ENCODE data around the gene INHBB.

Gene INHBB

DNA sequence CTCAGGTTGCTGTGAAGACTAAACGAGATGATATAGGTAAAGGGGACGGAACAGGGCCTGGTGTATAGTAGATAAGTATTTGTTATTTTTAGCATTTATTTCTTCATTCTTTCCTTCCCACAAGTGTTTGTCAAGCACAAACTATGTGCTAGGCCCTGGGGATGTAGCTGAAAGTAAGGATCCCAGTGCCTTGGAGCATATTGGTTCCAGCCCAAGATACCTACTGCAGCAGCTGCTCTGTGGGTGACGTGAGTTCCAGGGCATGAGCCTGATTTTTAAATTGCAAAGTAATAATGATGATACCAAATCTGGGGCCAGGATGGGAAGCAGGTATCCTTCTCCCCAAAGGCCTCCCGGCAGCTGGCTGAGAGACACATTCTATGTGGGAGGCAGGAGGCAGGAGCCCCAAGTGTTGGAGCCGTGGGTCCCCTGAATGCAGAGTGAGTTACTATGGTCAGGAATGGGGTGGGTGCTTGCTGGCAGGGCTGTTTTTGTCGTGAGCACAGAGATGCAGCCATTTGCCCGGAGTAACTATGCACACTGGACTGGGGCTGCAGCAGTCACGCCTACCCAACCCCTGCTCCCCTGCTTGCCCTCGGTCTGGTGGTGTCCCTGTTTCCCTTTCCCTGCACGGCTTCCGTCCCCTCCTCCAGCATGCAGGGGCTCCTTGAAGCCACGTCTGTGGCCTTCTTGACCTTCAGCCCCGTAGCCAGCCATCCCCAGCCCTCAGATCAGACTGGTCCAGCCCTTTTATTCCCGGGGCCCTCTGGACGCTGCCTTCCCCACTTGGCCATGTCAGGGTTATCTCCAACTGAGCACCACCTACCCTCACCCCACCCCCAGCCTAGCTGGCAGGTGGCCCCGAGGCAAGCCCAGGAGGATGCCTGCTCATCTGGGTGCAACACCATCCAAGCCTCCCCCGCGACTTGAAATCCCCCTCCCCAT is 52.4 kb downstream of the INHBB start:
- no peak overlapping the region for H3K27ac ChIP-seq (replicated peaks)
- no peaks in the 10 kb centered on the region for H3K27me3 ChIP-seq (ENCODE audit: insufficient read depth, poor library complexity, severe bottlenecking)
- TF ChIP-seq GABPA (IDR thresholded peaks at IDR 0.05; ENCODE audit: low read depth) (no peak), SPI1 (IDR thresholded peaks at IDR 0.05; ENCODE audit: borderline replicate concordance, low read depth) (no peak), POLR2AphosphoS5 (IDR thresholded peaks at IDR 0.05; ENCODE audit: low read depth) (no peak)
- TF ChIP-seq, protein P1, sequence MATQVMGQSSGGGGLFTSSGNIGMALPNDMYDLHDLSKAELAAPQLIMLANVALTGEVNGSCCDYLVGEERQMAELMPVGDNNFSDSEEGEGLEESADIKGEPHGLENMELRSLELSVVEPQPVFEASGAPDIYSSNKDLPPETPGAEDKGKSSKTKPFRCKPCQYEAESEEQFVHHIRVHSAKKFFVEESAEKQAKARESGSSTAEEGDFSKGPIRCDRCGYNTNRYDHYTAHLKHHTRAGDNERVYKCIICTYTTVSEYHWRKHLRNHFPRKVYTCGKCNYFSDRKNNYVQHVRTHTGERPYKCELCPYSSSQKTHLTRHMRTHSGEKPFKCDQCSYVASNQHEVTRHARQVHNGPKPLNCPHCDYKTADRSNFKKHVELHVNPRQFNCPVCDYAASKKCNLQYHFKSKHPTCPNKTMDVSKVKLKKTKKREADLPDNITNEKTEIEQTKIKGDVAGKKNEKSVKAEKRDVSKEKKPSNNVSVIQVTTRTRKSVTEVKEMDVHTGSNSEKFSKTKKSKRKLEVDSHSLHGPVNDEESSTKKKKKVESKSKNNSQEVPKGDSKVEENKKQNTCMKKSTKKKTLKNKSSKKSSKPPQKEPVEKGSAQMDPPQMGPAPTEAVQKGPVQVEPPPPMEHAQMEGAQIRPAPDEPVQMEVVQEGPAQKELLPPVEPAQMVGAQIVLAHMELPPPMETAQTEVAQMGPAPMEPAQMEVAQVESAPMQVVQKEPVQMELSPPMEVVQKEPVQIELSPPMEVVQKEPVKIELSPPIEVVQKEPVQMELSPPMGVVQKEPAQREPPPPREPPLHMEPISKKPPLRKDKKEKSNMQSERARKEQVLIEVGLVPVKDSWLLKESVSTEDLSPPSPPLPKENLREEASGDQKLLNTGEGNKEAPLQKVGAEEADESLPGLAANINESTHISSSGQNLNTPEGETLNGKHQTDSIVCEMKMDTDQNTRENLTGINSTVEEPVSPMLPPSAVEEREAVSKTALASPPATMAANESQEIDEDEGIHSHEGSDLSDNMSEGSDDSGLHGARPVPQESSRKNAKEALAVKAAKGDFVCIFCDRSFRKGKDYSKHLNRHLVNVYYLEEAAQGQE (IDR thresholded peaks at IDR 0.05; ENCODE audit: insufficient replicate concordance, low read depth): no peak
- TF ChIP-seq, protein P2, sequence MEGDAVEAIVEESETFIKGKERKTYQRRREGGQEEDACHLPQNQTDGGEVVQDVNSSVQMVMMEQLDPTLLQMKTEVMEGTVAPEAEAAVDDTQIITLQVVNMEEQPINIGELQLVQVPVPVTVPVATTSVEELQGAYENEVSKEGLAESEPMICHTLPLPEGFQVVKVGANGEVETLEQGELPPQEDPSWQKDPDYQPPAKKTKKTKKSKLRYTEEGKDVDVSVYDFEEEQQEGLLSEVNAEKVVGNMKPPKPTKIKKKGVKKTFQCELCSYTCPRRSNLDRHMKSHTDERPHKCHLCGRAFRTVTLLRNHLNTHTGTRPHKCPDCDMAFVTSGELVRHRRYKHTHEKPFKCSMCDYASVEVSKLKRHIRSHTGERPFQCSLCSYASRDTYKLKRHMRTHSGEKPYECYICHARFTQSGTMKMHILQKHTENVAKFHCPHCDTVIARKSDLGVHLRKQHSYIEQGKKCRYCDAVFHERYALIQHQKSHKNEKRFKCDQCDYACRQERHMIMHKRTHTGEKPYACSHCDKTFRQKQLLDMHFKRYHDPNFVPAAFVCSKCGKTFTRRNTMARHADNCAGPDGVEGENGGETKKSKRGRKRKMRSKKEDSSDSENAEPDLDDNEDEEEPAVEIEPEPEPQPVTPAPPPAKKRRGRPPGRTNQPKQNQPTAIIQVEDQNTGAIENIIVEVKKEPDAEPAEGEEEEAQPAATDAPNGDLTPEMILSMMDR (IDR thresholded peaks at IDR 0.05; ENCODE audit: insufficient read depth, low read length): no peak
- H3K4me3 ChIP-seq (replicated peaks; ENCODE audit: insufficient read depth, low read length): no peak overlapping the region
- DNase-seq (ENCODE audit: low read depth in 1 of 2, low spot score in 1 of 2): no peak

DNA sequence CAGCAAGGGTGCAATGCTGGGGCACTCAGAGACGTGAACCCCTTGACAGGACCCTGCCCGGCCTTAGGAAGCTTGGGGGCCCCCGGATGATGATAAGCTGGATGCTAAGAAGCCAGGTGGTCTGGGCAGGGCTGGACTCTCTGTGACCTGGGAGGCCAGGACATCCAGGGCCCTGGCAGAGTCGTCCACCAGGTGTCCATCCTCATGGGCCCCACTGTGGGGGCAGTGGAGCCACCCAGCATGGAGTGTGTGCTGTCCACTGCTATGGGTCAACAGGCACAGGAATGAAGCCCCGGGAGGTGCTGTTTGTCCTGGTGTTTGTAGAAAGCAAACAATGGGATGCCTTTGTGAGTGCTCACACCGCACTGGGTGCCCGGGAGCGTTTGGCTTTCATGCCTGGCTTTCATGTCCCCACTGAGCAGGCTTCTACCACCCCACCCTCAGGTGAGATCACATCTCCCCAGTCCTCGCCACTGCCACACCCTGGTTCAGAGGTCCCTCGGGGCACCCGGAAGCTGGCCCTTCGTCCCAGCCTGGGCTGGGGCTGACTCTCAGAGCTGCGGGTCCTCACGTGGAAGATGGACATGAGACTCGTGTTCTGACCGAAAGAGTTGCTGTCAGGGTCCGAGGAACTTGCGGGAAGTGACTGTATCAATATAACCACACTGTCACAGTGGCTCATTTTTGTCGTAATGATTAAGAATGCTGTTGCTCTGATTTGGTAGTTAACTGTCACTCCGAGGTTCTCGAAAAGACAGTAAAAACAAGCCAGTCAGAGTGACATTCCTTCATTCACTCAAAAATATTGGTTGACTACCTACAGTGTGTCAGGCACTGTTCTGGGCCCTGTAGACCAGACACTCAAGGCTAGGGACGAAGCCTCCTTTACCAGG is 53.3 kb downstream of the INHBB start:
- Histone ChIP-seq H3K4me3 (replicated peaks; ENCODE audit: insufficient read depth, low read length) (no peak overlapping the region), H3K27ac (replicated peaks) (no peak overlapping the region), H3K27me3 (ENCODE audit: insufficient read depth, poor library complexity, severe bottlenecking) (no peaks in the 10 kb centered on the region)
- TF ChIP-seq SPI1 (IDR thresholded peaks at IDR 0.05; ENCODE audit: borderline replicate concordance, low read depth) (no peak), GABPA (IDR thresholded peaks at IDR 0.05; ENCODE audit: low read depth) (no peak)
- TF ChIP-seq, protein P2 (IDR thresholded peaks at IDR 0.05; ENCODE audit: insufficient read depth, low read length): no peak
- TF ChIP-seq, protein P1 (IDR thresholded peaks at IDR 0.05; ENCODE audit: insufficient replicate concordance, low read depth): no peak
- no peak for DNase-seq (ENCODE audit: low read depth in 1 of 2, low spot score in 1 of 2)

DNA sequence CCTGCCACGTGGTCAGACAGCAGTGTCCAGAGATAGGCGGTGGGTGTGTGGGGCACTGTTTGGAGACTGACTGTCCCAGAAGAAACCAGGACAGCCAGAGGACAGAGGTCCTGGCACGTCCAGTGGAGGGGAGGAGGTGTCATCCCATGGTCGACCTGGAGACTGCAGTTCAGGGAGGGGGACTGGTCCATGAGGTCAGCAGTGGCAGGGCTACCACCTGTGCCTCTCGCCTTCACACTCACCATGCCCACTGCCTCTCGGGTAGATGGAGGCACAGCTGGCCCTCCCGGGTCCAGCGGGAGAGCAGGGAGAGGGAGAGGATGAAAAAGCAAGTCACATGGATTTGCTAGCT is 53.9 kb downstream of the INHBB start:
- TF ChIP-seq, protein P2 (IDR thresholded peaks at IDR 0.05; ENCODE audit: insufficient read depth, low read length): no peak
- TF ChIP-seq, protein P1 (IDR thresholded peaks at IDR 0.05; ENCODE audit: insufficient replicate concordance, low read depth): no peak
- no peak for DNase-seq (ENCODE audit: low read depth in 1 of 2, low spot score in 1 of 2)
- H3K27ac ChIP-seq (replicated peaks): no peak overlapping the region
- H3K27me3 ChIP-seq (ENCODE audit: insufficient read depth, poor library complexity, severe bottlenecking): no peaks in the 10 kb centered on the region
- H3K4me3 ChIP-seq (replicated peaks; ENCODE audit: insufficient read depth, low read length): no peak overlapping the region
